CD4-positive, alpha-beta memory T cell (primary cell): ENCODE data around the gene RASA2. TPM values are rescaled to one million over a fixed set of nuclear protein-coding genes. Genes with fewer than 3 reads are reported as not detected.

Experiments
- CTCF ChIA-PET: fragments of 350-600 bp; sonication (Branson Sonifier 250); formaldehyde crosslinking; loops from one replicate; lab custom pipeline; 2021; ENCODE audit warnings: inconsistent platforms; ENCODE audit not compliant: partially characterized antibody; lab: Charles Lee
- POLR2A ChIA-PET: fragments of 350-600 bp; sonication (Branson Sonifier 250); formaldehyde crosslinking; loops from one replicate; lab custom pipeline; 2021; ENCODE audit not compliant: partially characterized antibody; lab: Charles Lee
- DNase-seq, 5 donors: peaks; one replicate each; pipeline versions ENCODE4 v3.0.0 to v3.0.0-alpha.2; 2020 to 2022; ENCODE audit warnings: mixed read lengths in 1 of 5
- H3K27ac ChIP-seq: one replicate; pipeline ENCODE4 v1.7.0; 2013; ENCODE audit warnings: low read depth, low read length
- H3K27me3 ChIP-seq: 2 replicates; pipeline ENCODE4 v1.7.0; 2013; ENCODE audit warnings: mild to moderate bottlenecking, low read length, moderate library complexity; ENCODE audit not compliant: insufficient read depth
- H3K36me3 ChIP-seq: 2 replicates; pipeline ENCODE4 v1.7.0; 2013; ENCODE audit warnings: mild to moderate bottlenecking, low read length, moderate library complexity; ENCODE audit not compliant: insufficient read depth
- H3K4me1 ChIP-seq: 2 replicates; pipeline ENCODE4 v1.7.0; 2013; ENCODE audit warnings: mild to moderate bottlenecking, low read length, moderate library complexity; ENCODE audit not compliant: insufficient read depth
- H3K4me3 ChIP-seq, 2 donors: one replicate each; pipeline ENCODE4 v1.7.0; 2013; ENCODE audit warnings: low read length in 2 of 2, mild to moderate bottlenecking in 1 of 2
- H3K9me3 ChIP-seq, 2 donors: one replicate each; pipeline ENCODE4 v1.7.0; 2013; ENCODE audit warnings: low read length in 2 of 2, control low read depth in 1 of 2; ENCODE audit not compliant: control insufficient read depth in 1 of 2
- H3K27ac Mint-ChIP-seq, 7 donors: one replicate each; pipeline ENCODE4 v1.8.0; 2020 to 2021; ENCODE audit warnings: mixed read lengths in 7 of 7, mild to moderate bottlenecking in 6 of 7, inconsistent platforms in 3 of 7, moderate library complexity in 3 of 7
- H3K27me3 Mint-ChIP-seq, 2 donors: one replicate each; pipeline ENCODE4 v1.8.0; 2020 to 2021; ENCODE audit warnings: mixed read lengths in 2 of 2
- H3K36me3 Mint-ChIP-seq, 2 donors: one replicate each; pipeline ENCODE4 v1.8.0; 2020 to 2021; ENCODE audit warnings: mixed read lengths in 2 of 2, inconsistent platforms in 1 of 2, mild to moderate bottlenecking in 1 of 2
- H3K4me1 Mint-ChIP-seq, 4 donors: one replicate each; pipeline ENCODE4 v1.8.0; 2020 to 2021; ENCODE audit warnings: mixed read lengths in 4 of 4, mild to moderate bottlenecking in 1 of 4
- H3K4me3 Mint-ChIP-seq, 8 donors: one replicate each; pipeline ENCODE4 v1.8.0; 2020 to 2021; ENCODE audit warnings: mixed read lengths in 8 of 8, mild to moderate bottlenecking in 7 of 8, moderate library complexity in 6 of 8, inconsistent platforms in 3 of 8
- H3K9me3 Mint-ChIP-seq, 8 donors: one replicate each; pipeline ENCODE4 v1.8.0; 2020 to 2021; ENCODE audit warnings: mixed read lengths in 8 of 8, mild to moderate bottlenecking in 5 of 8, inconsistent platforms in 3 of 8, moderate library complexity in 1 of 8
- intact Hi-C: fragments of 100-400 bp; cut with micrococcal nuclease; formaldehyde crosslinking; loops from one replicate; pipeline ENCODE4 v1.15.1; 2023
- polyA plus RNA-seq, 2 donors: library from polyadenylated mRNA; unstranded; fragments of 300-500 nt; fragmentation: Illumina TruSeq; gene quantifications; one replicate each; pipeline ENCODE4 v1.2.3, GENCODE V29; 2021
- total RNA-seq, 2 experiments: library from RNA; stranded (reverse); gene quantifications; one replicate each; pipeline ENCODE4 v1.2.3, GENCODE V29; 2021

Gene RASA2
- total and polyA plus RNA-seq, 4 experiments from 2014 or later, result 29.4 to 80.9 (median 57.0) TPM

DNA sequence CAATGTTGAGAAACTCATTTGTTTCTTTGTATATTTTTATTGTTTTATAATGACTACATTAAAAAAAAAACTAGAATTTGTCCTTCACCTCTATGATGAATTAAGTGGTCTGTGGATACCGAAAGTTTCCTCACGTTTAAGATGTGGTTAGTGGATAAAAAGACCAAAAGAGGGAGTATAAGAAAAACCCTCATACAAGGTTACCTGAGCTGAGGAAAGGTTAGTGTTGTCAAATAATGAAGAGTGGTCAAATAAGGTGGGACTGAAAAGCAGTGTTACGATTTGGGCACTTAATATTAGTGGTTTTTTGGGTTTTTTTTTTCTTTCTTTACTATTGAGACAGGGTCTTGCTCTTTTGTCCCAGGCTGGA, 21.2 kb downstream of the RASA2 start:
- CTCF ChIA-PET, result no interaction called here

DNA sequence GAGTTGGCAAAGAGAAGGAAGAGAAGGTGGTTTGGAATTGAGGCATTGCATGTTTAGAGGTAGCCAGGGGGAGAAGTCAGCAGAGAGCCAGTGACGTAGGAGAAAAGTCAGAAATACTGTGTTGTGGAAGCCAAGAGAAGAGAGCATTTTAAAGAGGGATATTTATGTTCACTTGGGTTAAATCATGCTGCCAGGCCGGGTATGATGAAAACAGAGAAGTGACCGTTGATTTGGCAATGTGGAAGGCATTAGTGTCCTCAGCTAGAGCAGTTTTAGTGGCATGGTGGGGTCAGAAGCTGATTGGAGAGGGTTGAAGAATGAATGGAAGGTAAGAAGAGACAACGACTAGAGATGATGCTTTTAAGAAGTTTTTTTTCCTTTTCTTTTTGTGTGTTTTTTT, 24.5 kb downstream of the RASA2 start:
- Histone ChIP-seq H3K9me3 (no peaks in the 10 kb centered on the region), H3K27ac (no peak overlapping the region), H3K36me3 (peaks cover 9% of the 10 kb centered on the region), H3K27me3 (no peaks in the 10 kb centered on the region), H3K4me1 (peaks cover 50% of the 10 kb centered on the region), H3K4me3 (no peak overlapping the region)
- ChIA-PET CTCF (no interaction called here), POLR2A (no interaction called here)
- H3K27ac Mint-ChIP-seq, result peak overlapping the region in 5 of 7 donors; percentile 30 to 72 (median 53)
- no peaks in the 10 kb centered on the region for H3K27me3 Mint-ChIP-seq
- H3K36me3 Mint-ChIP-seq, result peaks cover 40 to 49% of the 10 kb centered on the region in 2 donors
- no peak for DNase-seq
- peaks cover 44 to 68% (median 58%) of the 10 kb centered on the region in 4 donors for H3K4me1 Mint-ChIP-seq
- H3K4me3 Mint-ChIP-seq, result peak overlapping the region in 4 of 8 donors; percentile 19 to 43 (median 24)
- H3K9me3 Mint-ChIP-seq, result peaks cover 0 to 2% (median 0%) of the 10 kb centered on the region in 8 donors
- intact Hi-C loops, result loop anchor here (2.0 kb wide), 1 partner anchor 17 kb away; no protein-coding TSS in a partner anchor

More for the DNA sequence above, 21.2 kb downstream of the RASA2 start:
- no peaks in the 10 kb centered on the region for H3K27me3 ChIP-seq
- no peak for DNase-seq
- H3K36me3 ChIP-seq, result no peaks in the 10 kb centered on the region
- peak overlapping the region in 6 of 7 donors; percentile 1 to 71 (median 58) for H3K27ac Mint-ChIP-seq
- H3K4me3 ChIP-seq, result no peak overlapping the region
- no peaks in the 10 kb centered on the region for H3K9me3 ChIP-seq
- H3K27ac ChIP-seq, result no peak overlapping the region
- peaks cover 0 to 2% (median 0%) of the 10 kb centered on the region in 8 donors for H3K9me3 Mint-ChIP-seq
- no peaks in the 10 kb centered on the region for H3K27me3 Mint-ChIP-seq
- H3K4me1 ChIP-seq, result peaks cover 82% of the 10 kb centered on the region
- POLR2A ChIA-PET, result no interaction called here
- peaks cover 44 to 57% (median 50%) of the 10 kb centered on the region in 4 donors for H3K4me1 Mint-ChIP-seq
- H3K36me3 Mint-ChIP-seq, result peaks cover 28 to 29% of the 10 kb centered on the region in 2 donors
- H3K4me3 Mint-ChIP-seq, result peak overlapping the region in 5 of 8 donors; percentile 5 to 65 (median 27)
- intact Hi-C loops, result loop anchor here (1.0 kb wide), 1 partner anchor 9 kb away; no protein-coding TSS in a partner anchor

DNA sequence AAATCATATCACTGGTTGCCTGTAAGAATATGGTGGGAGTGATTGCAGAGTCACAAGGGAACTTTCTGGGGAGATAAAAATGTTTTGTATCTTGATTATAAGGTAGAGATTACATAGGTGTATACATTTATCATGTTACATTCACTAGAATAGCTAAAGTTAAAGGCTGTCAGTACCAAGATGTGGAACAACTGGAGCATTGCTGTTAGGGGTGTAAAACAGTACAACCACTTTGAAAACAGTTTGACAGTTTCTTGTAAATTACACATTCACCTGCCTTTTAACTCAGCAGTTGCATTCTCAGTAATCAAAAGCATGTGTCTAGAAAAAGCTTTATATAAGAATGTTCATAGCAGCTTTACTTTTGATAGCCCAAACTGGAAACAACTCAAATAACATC, 27.6 kb downstream of the RASA2 start:
- H3K36me3 Mint-ChIP-seq, result peaks cover 66% of the 10 kb centered on the region in 2 donors
- intact Hi-C loops, result no loop called here
- H3K9me3 Mint-ChIP-seq, result peaks cover 0 to 6% (median 0%) of the 10 kb centered on the region in 8 donors
- no peak for DNase-seq
- H3K4me3 Mint-ChIP-seq, result no peak overlapping the region
- peaks cover 29% of the 10 kb centered on the region for H3K36me3 ChIP-seq
- H3K9me3 ChIP-seq, result no peaks in the 10 kb centered on the region
- H3K27ac ChIP-seq, result no peak overlapping the region
- peaks cover 34% of the 10 kb centered on the region for H3K4me1 ChIP-seq
- no peaks in the 10 kb centered on the region for H3K27me3 ChIP-seq
- ChIA-PET POLR2A (interaction anchor here (1.0 to 3.1 kb wide), 4 partner anchors 14 to 39 kb away, joined by 3 to 23 read pairs (median 4); partner anchors contain the start of gene RASA2), CTCF (interaction anchor here (0.7 to 1.9 kb wide), 10 partner anchors 11 to 55 kb away, joined by 3 to 6 read pairs (median 4); no protein-coding TSS in a partner anchor)
- peak overlapping the region in 5 of 7 donors; percentile 4 to 60 (median 30) for H3K27ac Mint-ChIP-seq
- H3K4me1 Mint-ChIP-seq, result peaks cover 32 to 56% (median 48%) of the 10 kb centered on the region in 4 donors
- no peaks in the 10 kb centered on the region for H3K27me3 Mint-ChIP-seq
- no peak overlapping the region for H3K4me3 ChIP-seq

DNA sequence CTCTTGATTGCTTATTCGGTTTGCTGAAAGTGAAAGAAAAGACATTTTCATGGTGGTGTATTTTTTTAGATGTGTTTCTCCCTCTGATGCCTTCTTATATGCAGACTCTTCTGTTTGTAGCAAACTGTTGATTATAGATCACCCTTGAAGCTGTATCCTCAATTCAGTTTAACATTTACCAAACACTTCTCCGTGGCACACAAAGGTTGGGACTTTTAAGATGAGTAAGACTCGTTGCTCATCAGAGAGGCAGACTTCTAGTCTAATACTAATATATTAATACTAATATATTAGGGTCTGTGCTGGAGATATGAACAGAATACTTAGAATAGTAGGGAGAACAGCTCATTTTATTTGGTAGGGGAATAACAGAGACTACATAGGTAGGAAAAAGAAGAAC, 32.8 kb downstream of the RASA2 start:
- intact Hi-C loops, result loop anchor here (2.0 kb wide), 1 partner anchor 17 kb away; no protein-coding TSS in a partner anchor
- ChIA-PET CTCF (interaction anchor here (1.5 kb wide), 1 partner anchor 33 kb away, joined by 4 read pairs; the partner anchor contains the start of gene RASA2), POLR2A (interaction anchor here (1.2 to 1.5 kb wide), 2 partner anchors 20 to 32 kb away, joined by 4 to 8 read pairs; partner anchors contain the start of gene RASA2)
- Histone ChIP-seq H3K36me3 (peaks cover 34% of the 10 kb centered on the region), H3K4me3 (no peak overlapping the region), H3K27me3 (no peaks in the 10 kb centered on the region), H3K27ac (no peak overlapping the region), H3K9me3 (no peaks in the 10 kb centered on the region), H3K4me1 (peaks cover 27% of the 10 kb centered on the region)
- Mint-ChIP-seq H3K27me3 (no peaks in the 10 kb centered on the region), H3K27ac (peak overlapping the region; percentile 6 to 84 (median 42)), H3K36me3 (peaks cover 60 to 66% of the 10 kb centered on the region in 2 donors), H3K9me3 (peaks cover 0 to 4% (median 0%) of the 10 kb centered on the region in 8 donors), H3K4me1 (peaks cover 31 to 58% (median 51%) of the 10 kb centered on the region in 4 donors), H3K4me3 (peak overlapping the region in 5 of 8 donors; percentile 15 to 74 (median 55))
- DNase-seq, result no peak

DNA sequence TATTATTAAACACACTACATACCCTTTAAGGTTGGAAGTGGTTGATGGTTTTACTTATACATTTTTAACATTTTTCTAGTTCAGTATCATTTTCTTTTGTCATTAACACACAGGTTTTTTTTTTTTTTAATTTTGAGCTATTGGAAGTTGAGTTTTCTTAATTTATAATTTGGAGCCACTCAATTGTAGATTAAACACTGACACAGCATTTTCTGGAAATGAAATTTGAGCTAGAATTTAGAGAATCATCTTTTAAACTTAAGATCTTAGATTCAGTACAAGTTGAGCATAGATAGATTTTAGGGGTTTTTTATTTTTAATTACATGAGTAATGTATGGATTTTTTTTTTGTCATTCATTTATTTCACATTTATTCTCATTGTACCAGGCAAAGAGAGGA, 35.0 kb downstream of the RASA2 start:
- H3K27me3 Mint-ChIP-seq, result no peaks in the 10 kb centered on the region
- Histone ChIP-seq H3K4me1 (peaks cover 48% of the 10 kb centered on the region), H3K9me3 (no peaks in the 10 kb centered on the region), H3K36me3 (peaks cover 26% of the 10 kb centered on the region), H3K27ac (no peak overlapping the region), H3K4me3 (no peak overlapping the region), H3K27me3 (no peaks in the 10 kb centered on the region)
- CTCF ChIA-PET, result interaction anchor here (0.7 to 1.4 kb wide), 3 partner anchors 9 to 41 kb away, joined by 3 to 5 read pairs (median 4); no protein-coding TSS in a partner anchor
- intact Hi-C loops, result no loop called here
- H3K27ac Mint-ChIP-seq, result peak overlapping the region in 5 of 7 donors; percentile 32 to 86 (median 62)
- no peak overlapping the region for H3K4me3 Mint-ChIP-seq
- peaks cover 0 to 4% (median 0%) of the 10 kb centered on the region in 8 donors for H3K9me3 Mint-ChIP-seq
- peaks cover 50 to 66% of the 10 kb centered on the region in 2 donors for H3K36me3 Mint-ChIP-seq
- POLR2A ChIA-PET, result interaction anchor here (1.0 kb wide), 1 partner anchor 23 kb away, joined by 3 read pairs; no protein-coding TSS in a partner anchor
- H3K4me1 Mint-ChIP-seq, result peaks cover 44 to 76% (median 62%) of the 10 kb centered on the region in 4 donors
- DNase-seq, result no peak

DNA sequence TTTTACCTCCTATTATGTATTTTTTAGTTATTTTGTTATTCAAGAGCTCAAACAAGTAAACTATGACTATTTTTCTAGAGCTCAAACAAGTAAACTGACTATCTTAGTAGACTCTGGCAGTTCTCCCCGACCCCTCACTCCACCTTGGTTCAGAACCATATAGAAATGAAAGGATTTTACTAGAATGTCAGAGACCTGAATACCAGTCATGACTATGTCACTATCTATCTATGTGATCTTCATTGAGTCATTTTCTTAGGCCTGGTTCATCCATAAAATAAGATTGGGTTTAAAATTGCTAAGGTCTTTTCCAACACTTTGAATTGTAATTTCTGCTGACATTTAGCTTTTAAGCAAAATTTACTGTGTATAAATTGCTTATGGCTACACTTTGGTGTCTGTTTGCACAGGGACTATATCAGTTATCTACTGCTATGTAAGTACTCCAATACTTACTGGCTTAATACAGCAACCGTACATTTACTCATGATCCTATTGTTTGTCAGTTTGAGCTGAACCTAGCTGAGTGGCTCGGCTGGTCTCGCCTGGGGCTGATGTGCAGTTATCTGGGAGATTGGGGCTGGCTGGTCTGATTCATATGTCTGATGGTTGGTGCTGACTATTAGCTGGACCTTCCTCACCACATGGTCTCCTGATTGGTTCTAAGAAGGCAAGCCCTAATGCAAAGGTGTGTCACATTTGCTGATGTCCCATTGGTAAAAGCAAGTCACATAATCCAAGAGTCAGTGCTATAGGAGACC, 37.0 kb downstream of the RASA2 start:
- Histone ChIP-seq H3K9me3 (no peaks in the 10 kb centered on the region), H3K27me3 (no peaks in the 10 kb centered on the region), H3K36me3 (peaks cover 16% of the 10 kb centered on the region), H3K4me1 (peaks cover 66% of the 10 kb centered on the region), H3K4me3 (no peak overlapping the region), H3K27ac (no peak overlapping the region)
- H3K36me3 Mint-ChIP-seq, result peaks cover 31 to 57% of the 10 kb centered on the region in 2 donors
- H3K27ac Mint-ChIP-seq, result peak overlapping the region in 5 of 7 donors; percentile 29 to 84 (median 52)
- H3K27me3 Mint-ChIP-seq, result no peaks in the 10 kb centered on the region
- no peaks in the 10 kb centered on the region for H3K9me3 Mint-ChIP-seq
- H3K4me1 Mint-ChIP-seq, result peaks cover 51 to 87% (median 70%) of the 10 kb centered on the region in 4 donors
- POLR2A ChIA-PET, result interaction anchor here (1.3 to 6.2 kb wide), 2 partner anchors 9 to 36 kb away, joined by 4 to 37 read pairs; partner anchors contain the start of gene RASA2
- DNase-seq, result no peak
- intact Hi-C loops, result no loop called here
- peak overlapping the region in 2 of 8 donors; percentile 13 to 44 for H3K4me3 Mint-ChIP-seq
- CTCF ChIA-PET, result interaction anchor here (1.3 kb wide), 1 partner anchor 63 kb away, joined by 3 read pairs; no protein-coding TSS in a partner anchor
